Breast epithelium (tissue), 3 donors: ENCODE results near the gene CCER1.

Source experiments
- CTCF ChIP-seq, 3 donors: fragments of 450-650 bp; IDR thresholded peaks; one replicate each; pipeline ENCODE4 v1.5.1; 2016 to 2017; ENCODE audit warnings: antibody characterized with exemption in 3 of 3, mild to moderate bottlenecking in 3 of 3, moderate library complexity in 3 of 3
- POLR2A ChIP-seq: fragments of 450-650 bp; IDR thresholded peaks from one replicate; pipeline ENCODE4 v1.6.1; 2016; ENCODE audit warnings: antibody characterized with exemption, mild to moderate bottlenecking, moderate library complexity
- POLR2AphosphoS5 ChIP-seq, 3 donors: sonication (generic); formaldehyde crosslinking; IDR thresholded peaks; one replicate each; pipeline ENCODE4 v1.6.1; 2017; ENCODE audit warnings: antibody characterized with exemption in 3 of 3

GRCh38 chr12:90909069-90909770, 45.8 kb downstream of the CCER1 start:
- TF ChIP-seq POLR2AphosphoS5 (IDR thresholded peaks at IDR 0.05) (no peak), CTCF (IDR thresholded peaks at IDR 0.05) (peak; percentile 43 to 45 (median 44)), POLR2A (no peak)
